ENCODE data around the gene ARHGAP44. TPM values are rescaled to one million over a fixed set of nuclear protein-coding genes. Genes with fewer than 3 reads are reported as not detected.

ARHGAP44 gene
- polyA plus RNA-seq, 1 experiment: 0.40 TPM

GRCh38 chr17:13025258-13025627 is 235.9 kb downstream of the ARHGAP44 start:
- Histone ChIP-seq H3K27me3 (ENCODE audit: control insufficient read depth, insufficient read depth, low read length) (no peaks in the 10 kb centered on the region; the same call in 1 of the 2 replicates), H3K4me3 (ENCODE audit: low read depth, low read length) (no peak overlapping the region), H3K36me3 (ENCODE audit: control insufficient read depth, insufficient read depth, low read length) (no peaks in the 10 kb centered on the region)
- no peak for DNase-seq (ENCODE audit: low read depth)
- no peak for TF ChIP-seq CTCF (IDR thresholded peaks at IDR 0.05; ENCODE audit: insufficient read depth, low read depth, low read length)
- ChIA-PET CTCF (interaction anchor here (0.6 to 1.5 kb wide), 3 partner anchors 56 to 1293 kb away, joined by 3 to 4 read pairs (median 4); no protein-coding TSS in a partner anchor), POLR2A (no interaction called here)

GRCh38 chr17:13025687-13026086 is 236.4 kb downstream of the ARHGAP44 start:
- POLR2A ChIA-PET: no interaction called here
- H3K36me3 ChIP-seq (ENCODE audit: control insufficient read depth, insufficient read depth, low read length): no peaks in the 10 kb centered on the region
- H3K27me3 ChIP-seq (ENCODE audit: control insufficient read depth, insufficient read depth, low read length): no peaks in the 10 kb centered on the region; the same call in 1 of the 2 replicates
- TF ChIP-seq CTCF (IDR thresholded peaks at IDR 0.05; ENCODE audit: insufficient read depth, low read depth, low read length): no peak
- no peak for DNase-seq (ENCODE audit: low read depth)
- H3K4me3 ChIP-seq (ENCODE audit: low read depth, low read length): no peak overlapping the region
- CTCF ChIA-PET: no interaction called here

GRCh38 chr17:13027246-13027645 is 237.9 kb downstream of the ARHGAP44 start:
- ChIA-PET POLR2A (no interaction called here), CTCF (no interaction called here)
- Histone ChIP-seq H3K4me3 (ENCODE audit: low read depth, low read length) (no peak overlapping the region), H3K36me3 (ENCODE audit: control insufficient read depth, insufficient read depth, low read length) (no peaks in the 10 kb centered on the region), H3K27me3 (ENCODE audit: control insufficient read depth, insufficient read depth, low read length) (no peaks in the 10 kb centered on the region; the same call in 1 of the 2 replicates)
- TF ChIP-seq CTCF (IDR thresholded peaks at IDR 0.05; ENCODE audit: insufficient read depth, low read depth, low read length): no peak
- DNase-seq (ENCODE audit: low read depth): no peak

- ChIA-PET CTCF (interaction anchor here (0.6 to 5.1 kb wide), 19 partner anchors 10 to 1897 kb away, joined by 3 to 68 read pairs (median 4); partner anchors contain the start of gene ELAC2), POLR2A (no interaction called here)
- DNase-seq (ENCODE audit: low read depth): no peak
- Histone ChIP-seq H3K36me3 (ENCODE audit: control insufficient read depth, insufficient read depth, low read length) (no peaks in the 10 kb centered on the region), H3K4me3 (ENCODE audit: low read depth, low read length) (no peak overlapping the region), H3K27me3 (ENCODE audit: control insufficient read depth, insufficient read depth, low read length) (no peaks in the 10 kb centered on the region; the same call in 1 of the 2 replicates)
- no peak for TF ChIP-seq CTCF (IDR thresholded peaks at IDR 0.05; ENCODE audit: insufficient read depth, low read depth, low read length)
These were observed 240.0 kb downstream of the ARHGAP44 start for GRCh38 chr17:13029340-13029739.

GRCh38 chr17:13030056-13030455 is 240.8 kb downstream of the ARHGAP44 start:
- Histone ChIP-seq H3K4me3 (ENCODE audit: low read depth, low read length) (no peak overlapping the region), H3K27me3 (ENCODE audit: control insufficient read depth, insufficient read depth, low read length) (no peaks in the 10 kb centered on the region; the same call in 1 of the 2 replicates), H3K36me3 (ENCODE audit: control insufficient read depth, insufficient read depth, low read length) (no peaks in the 10 kb centered on the region)
- CTCF ChIA-PET: interaction anchor here (0.6 to 5.1 kb wide), 29 partner anchors 10 to 1897 kb away, joined by 3 to 68 read pairs (median 4); partner anchors contain the start of gene ELAC2
- POLR2A ChIA-PET: no interaction called here
- no peak for DNase-seq (ENCODE audit: low read depth)
- TF ChIP-seq CTCF (IDR thresholded peaks at IDR 0.05; ENCODE audit: insufficient read depth, low read depth, low read length): no peak

Measured in BJ (cell line).